Kidney epithelial cell (primary cell): Measurements from ENCODE around the gene L3MBTL4. TPM values are rescaled to one million over a fixed set of nuclear protein-coding genes. Genes with fewer than 3 reads are reported as not detected.
A peak's percentile ranks its signal among the peaks of the same experiment; 100 is the strongest.

Experiments
- DNase-seq: peaks from one replicate; pipeline ENCODE4 v3.0.0-alpha.2; 2010; ENCODE audit warnings: low read depth
- H3K27me3 ChIP-seq: 2 replicates; pipeline ENCODE4 v1.6.0; 2011; ENCODE audit warnings: low read length; ENCODE audit not compliant: control insufficient read depth, insufficient read depth
- H3K36me3 ChIP-seq: 2 replicates; pipeline ENCODE4 v1.5.1; 2011; ENCODE audit warnings: low read length; ENCODE audit not compliant: control insufficient read depth, insufficient read depth
- H3K4me3 ChIP-seq: 2 replicates; pipeline ENCODE4 v1.5.1; 2011; ENCODE audit warnings: low read depth, mild to moderate bottlenecking, control low read depth, low read length
- CTCF ChIP-seq: IDR thresholded peaks from 2 replicates; pipeline ENCODE4 v1.5.1; 2011; ENCODE audit warnings: mild to moderate bottlenecking, moderate library complexity, low read length, control low read depth, inconsistent platforms; ENCODE audit not compliant: insufficient read depth, poor library complexity, severe bottlenecking
- total RNA-seq: library from RNA; depleted of rRNA; stranded (reverse); fragments of >200 nt; gene quantifications from 2 replicates; pipeline ENCODE4 v1.2.3, GENCODE V29; 2015

Gene L3MBTL4
- total RNA-seq: 9.8 and 12.5 TPM in 2 replicates

GRCh38 chr18:6414723-6415417 lies at the start of gene L3MBTL4:
TSS of gene L3MBTL4 (minus strand) at chr18:6414911. CDS start at chr18:6311625, 103,286 bp downstream.
- no peaks in the 10 kb centered on the region for H3K36me3 ChIP-seq
- DNase-seq: no peak
- TF ChIP-seq CTCF: no peak
- H3K27me3 ChIP-seq: peaks cover 8% of the 10 kb centered on the region
- peak within 1 kb of the TSS; percentile 70 for H3K4me3 ChIP-seq

GRCh38 chr18:6452194-6452593 lies 37.5 kb upstream of the L3MBTL4 start:
- no peak for DNase-seq
- H3K27me3 ChIP-seq: no peaks in the 10 kb centered on the region
- TF ChIP-seq CTCF: no peak
- no peak overlapping the region for H3K4me3 ChIP-seq
- H3K36me3 ChIP-seq: no peaks in the 10 kb centered on the region

GRCh38 chr18:6449213-6449612 lies 34.5 kb upstream of the L3MBTL4 start:
- no peak overlapping the region for H3K4me3 ChIP-seq
- H3K27me3 ChIP-seq: no peaks in the 10 kb centered on the region
- TF ChIP-seq CTCF: no peak
- no peak for DNase-seq
- no peaks in the 10 kb centered on the region for H3K36me3 ChIP-seq

GRCh38 chr18:6444466-6445228 lies 29.9 kb upstream of the L3MBTL4 start:
- no peaks in the 10 kb centered on the region for H3K27me3 ChIP-seq
- H3K4me3 ChIP-seq: no peak overlapping the region
- no peaks in the 10 kb centered on the region for H3K36me3 ChIP-seq
- no peak for DNase-seq
- TF ChIP-seq CTCF: no peak

- H3K36me3 ChIP-seq: no peaks in the 10 kb centered on the region
Observed at GRCh38 chr18:6441200-6441599, 26.5 kb upstream of the L3MBTL4 start.

More at GRCh38 chr18:6441200-6441599, 26.5 kb upstream of the L3MBTL4 start:
- no peak for TF ChIP-seq CTCF
- Histone ChIP-seq H3K4me3 (no peak overlapping the region), H3K27me3 (no peaks in the 10 kb centered on the region)
- DNase-seq: no peak
